ENCODE measurements around the gene HACL1. TPM values are rescaled to one million over a fixed set of nuclear protein-coding genes. Genes with fewer than 3 reads are reported as not detected.

The HACL1 gene
- total RNA-seq, 4 donors from 2014 or later: 19.8 to 26.4 (median 21.1) TPM

GRCh38 chr3:15512166-15512565 lies 89.2 kb downstream of the HACL1 start:
- DNase-seq (ENCODE audit: low spot score) (no peak), ATAC-seq (ENCODE audit: low FRiP score) (no peak)
- TF ChIP-seq, protein P1, sequence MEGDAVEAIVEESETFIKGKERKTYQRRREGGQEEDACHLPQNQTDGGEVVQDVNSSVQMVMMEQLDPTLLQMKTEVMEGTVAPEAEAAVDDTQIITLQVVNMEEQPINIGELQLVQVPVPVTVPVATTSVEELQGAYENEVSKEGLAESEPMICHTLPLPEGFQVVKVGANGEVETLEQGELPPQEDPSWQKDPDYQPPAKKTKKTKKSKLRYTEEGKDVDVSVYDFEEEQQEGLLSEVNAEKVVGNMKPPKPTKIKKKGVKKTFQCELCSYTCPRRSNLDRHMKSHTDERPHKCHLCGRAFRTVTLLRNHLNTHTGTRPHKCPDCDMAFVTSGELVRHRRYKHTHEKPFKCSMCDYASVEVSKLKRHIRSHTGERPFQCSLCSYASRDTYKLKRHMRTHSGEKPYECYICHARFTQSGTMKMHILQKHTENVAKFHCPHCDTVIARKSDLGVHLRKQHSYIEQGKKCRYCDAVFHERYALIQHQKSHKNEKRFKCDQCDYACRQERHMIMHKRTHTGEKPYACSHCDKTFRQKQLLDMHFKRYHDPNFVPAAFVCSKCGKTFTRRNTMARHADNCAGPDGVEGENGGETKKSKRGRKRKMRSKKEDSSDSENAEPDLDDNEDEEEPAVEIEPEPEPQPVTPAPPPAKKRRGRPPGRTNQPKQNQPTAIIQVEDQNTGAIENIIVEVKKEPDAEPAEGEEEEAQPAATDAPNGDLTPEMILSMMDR (IDR thresholded peaks at IDR 0.05): no peak

DNA sequence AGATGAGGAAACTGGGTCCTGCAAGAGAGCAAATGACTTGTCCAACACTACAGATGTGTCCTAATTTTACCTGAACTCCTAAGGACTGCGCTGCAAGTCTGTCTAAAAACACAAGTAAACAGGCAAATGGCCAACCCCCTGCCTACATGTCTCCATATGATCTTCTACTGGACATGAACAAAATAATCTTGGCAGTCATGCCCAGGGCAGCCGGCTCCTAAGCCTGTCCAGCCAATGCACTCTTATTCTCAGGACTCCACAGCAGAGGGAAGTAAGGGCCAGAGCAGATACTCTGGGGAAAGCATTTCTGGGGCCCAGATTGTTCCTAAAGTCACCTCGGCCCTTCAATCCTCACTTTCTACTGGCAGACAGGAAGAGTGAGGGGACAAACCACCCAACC lies 90.2 kb downstream of the HACL1 start:
- TF ChIP-seq, protein P1 (IDR thresholded peaks at IDR 0.05): no peak
- DNase-seq (ENCODE audit: low spot score) (no peak), ATAC-seq (ENCODE audit: low FRiP score) (no peak)

Other genes starting within 250 kb of the HACL1 start
- gene METTL6, start 174.0 kb downstream of the HACL1 start, total RNA-seq: 10 to 100 TPM; 11.4 to 16.9 (median 12.9) TPM
- gene EAF1, start 174.0 kb downstream of the HACL1 start, total RNA-seq: 10 to 100 TPM; 17.5 to 53.0 (median 22.0) TPM
- gene COLQ, start 79.9 kb downstream of the HACL1 start, total RNA-seq: 1 to 10 TPM; 1.2 to 3.9 (median 1.9) TPM
- 10 to 100 TPM; 17.0 to 49.4 (median 41.6) TPM for gene BTD, start 176 bp upstream of the HACL1 start, total RNA-seq
- gene ANKRD28, start 196.4 kb upstream of the HACL1 start, total RNA-seq: 100 to 1,000 TPM in 1 of 4 donors, 10 to 100 TPM in 3; 47.6 to 197 (median 59.5) TPM

Data from omental fat pad (tissue), 4 donors.